ENCODE data around the gene HCLS1. TPM values are rescaled to one million over a fixed set of nuclear protein-coding genes. Genes with fewer than 3 reads are reported as not detected.
"Not testable (repeated sequence)": the region's sequence is repeated elsewhere in the genome, so short reads cannot be mapped to it uniquely, and the experiment has no call there.

HCLS1 gene, protein sequence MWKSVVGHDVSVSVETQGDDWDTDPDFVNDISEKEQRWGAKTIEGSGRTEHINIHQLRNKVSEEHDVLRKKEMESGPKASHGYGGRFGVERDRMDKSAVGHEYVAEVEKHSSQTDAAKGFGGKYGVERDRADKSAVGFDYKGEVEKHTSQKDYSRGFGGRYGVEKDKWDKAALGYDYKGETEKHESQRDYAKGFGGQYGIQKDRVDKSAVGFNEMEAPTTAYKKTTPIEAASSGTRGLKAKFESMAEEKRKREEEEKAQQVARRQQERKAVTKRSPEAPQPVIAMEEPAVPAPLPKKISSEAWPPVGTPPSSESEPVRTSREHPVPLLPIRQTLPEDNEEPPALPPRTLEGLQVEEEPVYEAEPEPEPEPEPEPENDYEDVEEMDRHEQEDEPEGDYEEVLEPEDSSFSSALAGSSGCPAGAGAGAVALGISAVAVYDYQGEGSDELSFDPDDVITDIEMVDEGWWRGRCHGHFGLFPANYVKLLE
- polyA plus RNA-seq (2014; cell fraction: cytosol; rRNA removed), result not detected in 2 replicates
- polyA plus RNA-seq (2014; cell fraction: nucleus; rRNA removed), result 0.05 and 0.97 TPM in 2 replicates

DNA sequence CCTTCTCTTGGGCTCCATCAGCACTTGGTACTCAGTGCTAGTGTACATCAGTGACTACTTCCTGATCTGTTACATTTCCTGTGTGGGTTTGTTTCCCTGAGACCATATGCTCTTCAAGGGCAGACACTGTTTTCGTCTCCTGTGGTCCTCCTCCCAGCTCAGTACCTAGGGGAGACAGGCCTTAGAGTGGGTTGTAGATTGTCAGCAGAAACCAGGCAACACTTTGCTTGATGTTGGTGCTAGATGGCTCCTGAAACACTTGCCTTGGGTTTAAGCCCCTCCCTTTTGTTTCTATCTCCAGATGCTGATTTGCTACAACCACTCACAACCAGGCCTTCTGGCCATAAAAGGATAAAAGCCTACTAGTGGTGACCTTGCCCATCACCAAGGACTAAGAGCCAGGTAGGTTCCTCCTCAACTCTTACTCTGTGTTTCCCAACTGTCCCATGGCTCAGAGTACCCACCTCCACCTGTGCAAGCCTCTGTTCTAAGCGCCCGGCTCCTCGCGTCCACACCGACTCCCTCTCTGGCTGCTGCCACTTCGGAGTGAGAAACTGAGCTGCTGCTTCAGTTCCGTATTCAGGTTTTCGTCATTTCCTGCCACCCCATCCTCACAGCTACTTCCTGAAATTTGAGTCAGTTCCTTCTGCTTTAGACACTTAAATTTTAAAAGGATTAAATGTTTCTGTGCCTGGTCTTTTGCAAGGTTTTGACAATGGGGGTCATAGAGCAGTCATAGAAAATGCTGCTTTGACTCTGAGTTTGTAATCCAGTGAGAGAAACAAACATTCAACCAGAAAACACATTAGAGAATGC is at the start of gene HCLS1:
Gene HCLS1, minus strand, starts transcription at position 548 of the 816 bp plus-strand sequence. CDS start 2,556 bp downstream, outside the sequence.
- DNase-seq (ENCODE audit: low spot score), result no peak

DNA sequence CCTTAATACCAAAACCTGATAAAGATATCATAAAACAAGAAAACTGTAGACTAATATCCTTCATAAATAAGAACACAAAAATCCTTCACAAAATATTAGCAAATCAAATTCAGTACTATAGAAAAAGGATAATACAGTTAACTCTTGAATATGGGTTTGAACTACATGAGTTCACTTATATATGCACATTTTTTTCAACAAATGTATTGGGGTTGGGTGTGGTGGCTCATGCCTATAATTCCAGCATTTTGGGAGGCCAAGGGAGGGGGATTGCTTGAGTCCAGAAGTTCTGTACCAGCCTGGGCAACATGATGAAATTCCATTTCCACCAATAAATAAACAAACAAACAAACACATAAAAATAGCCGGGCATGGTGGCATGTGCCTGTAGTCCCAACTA is 49.6 kb upstream of the HCLS1 start:
- DNase-seq (ENCODE audit: low spot score), result no peak

DNA sequence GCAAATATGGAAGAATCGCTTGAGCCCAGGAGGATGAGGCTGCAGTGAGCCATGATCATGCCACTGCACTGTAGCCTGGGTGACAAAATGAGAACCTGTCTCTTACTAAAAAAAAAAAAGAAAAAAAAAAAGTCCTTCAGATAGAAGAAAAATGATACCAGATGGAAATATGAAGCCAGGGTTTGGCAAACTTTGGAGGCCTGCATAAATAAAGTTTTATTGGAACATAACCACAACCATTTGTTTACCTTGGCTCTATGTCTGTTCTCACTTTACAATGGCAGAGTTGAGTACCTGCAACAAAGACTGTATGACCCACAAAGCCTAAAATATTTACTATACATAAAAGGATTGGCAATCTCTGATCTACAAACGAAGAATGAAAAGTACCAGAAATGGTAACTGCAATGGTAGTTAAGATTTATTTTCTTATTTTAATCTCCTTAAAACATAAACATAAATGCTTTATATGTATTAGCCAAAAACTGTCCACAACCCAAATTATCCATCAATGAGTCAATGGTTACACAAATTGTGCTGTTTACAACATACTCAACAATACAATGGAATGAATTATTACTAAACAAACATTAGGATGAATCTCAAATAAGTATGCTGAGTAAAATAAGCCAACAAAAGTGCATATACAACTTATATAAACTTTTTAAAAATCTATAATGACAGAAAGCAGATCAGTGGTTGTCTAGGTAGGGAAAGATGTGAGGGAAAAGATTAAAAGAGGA is 47.0 kb upstream of the HCLS1 start:
- no peak for DNase-seq (ENCODE audit: low spot score)

DNA sequence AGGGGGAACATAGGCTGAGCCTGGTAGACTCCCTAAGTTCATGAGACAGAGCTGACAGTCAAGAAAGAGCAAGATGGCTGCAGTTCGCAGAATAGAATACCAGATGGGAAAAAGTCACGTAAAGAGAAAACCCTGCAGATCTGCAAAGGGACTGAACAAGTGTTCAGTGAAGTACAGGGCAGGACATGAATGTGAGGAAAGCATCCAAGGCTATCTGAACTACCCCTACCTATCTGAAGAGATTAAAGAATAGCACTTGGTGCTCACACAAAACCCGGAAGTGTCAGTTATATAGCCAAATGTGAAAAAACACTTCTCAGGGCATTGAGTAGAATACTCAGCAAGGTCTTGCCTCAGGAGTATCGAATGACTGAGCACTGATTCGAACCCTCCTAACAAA is 44.8 kb upstream of the HCLS1 start:
- DNase-seq (ENCODE audit: low spot score), result no peak

DNA sequence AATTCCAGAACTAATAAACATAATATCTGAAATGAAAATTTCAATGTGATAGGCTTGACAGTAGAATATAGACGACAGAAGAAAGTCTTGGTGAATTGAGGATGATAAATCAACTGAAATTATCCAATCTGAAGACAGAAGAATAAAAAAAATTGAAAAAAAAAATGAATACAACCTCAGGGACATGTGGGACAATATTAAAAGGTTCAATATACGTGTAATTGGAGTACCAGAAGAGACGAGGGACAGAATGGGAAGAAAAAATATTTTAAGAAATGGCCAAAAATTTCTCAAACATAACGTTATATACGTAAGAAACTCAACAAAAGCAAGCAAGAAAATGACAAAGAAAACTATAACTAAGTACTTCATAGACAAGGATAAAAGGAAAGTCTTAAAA is 43.3 kb upstream of the HCLS1 start:
- no peak for DNase-seq (ENCODE audit: low spot score)

DNA sequence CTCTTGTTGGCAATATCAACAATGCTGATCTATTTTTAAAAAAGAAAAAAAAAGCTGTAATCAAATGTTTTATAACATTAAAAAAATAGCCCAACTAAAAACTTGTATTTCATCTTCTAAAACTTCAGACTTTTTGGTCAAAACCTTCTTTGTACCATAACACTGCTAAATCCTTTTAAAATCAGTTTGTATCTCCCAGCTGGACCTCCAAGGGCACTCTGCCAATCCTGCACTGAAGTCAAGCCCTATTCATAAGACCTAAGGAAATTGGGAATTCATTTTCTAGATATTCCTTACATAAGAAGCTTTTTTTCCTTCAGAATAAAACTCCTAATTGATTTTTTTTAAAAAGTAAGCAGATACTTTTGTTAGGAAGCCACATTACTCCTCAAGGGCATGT is 38.2 kb upstream of the HCLS1 start:
- DNase-seq (ENCODE audit: low spot score), result no peak

DNA sequence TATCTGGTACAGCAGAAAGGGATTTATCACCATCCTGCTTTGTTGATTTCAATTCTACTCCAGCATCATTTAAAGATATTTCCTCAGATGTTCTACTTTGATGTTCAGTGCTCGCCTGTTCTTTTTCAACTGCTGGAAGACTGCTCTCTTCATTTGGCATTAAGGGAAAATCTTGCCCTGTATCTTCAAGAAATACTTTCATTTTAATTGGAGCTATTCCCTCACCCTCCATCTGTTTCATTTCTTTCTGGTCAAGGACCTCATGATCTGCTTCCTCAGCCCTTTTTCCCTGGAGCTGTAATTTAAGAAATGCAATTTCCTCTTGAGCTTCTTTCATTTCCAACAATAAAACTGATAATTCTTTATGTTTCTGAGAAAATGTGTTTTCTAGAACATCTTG is 37.8 kb upstream of the HCLS1 start:
- DNase-seq (ENCODE audit: low spot score), result no peak

DNA sequence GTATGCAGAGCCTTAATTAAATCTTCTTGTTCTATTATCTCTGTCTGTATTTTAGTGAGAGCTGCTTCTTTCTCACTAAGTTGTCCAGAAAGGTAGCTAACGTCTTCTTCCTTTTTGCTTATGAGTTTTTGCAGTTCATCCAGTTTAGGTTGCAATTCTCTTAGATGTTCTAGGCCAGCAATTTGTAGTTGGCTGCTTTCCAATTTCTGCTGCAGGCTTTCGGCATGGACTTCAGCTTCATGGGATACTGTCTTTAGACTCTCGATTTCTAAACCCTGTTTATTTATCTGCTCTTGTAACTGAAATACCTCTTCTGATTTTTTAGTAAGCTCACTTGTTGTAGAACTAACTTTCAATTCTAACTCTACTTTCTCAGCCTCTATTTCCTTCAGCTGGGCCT is 35.5 kb upstream of the HCLS1 start:
- no peak for DNase-seq (ENCODE audit: low spot score)

DNA sequence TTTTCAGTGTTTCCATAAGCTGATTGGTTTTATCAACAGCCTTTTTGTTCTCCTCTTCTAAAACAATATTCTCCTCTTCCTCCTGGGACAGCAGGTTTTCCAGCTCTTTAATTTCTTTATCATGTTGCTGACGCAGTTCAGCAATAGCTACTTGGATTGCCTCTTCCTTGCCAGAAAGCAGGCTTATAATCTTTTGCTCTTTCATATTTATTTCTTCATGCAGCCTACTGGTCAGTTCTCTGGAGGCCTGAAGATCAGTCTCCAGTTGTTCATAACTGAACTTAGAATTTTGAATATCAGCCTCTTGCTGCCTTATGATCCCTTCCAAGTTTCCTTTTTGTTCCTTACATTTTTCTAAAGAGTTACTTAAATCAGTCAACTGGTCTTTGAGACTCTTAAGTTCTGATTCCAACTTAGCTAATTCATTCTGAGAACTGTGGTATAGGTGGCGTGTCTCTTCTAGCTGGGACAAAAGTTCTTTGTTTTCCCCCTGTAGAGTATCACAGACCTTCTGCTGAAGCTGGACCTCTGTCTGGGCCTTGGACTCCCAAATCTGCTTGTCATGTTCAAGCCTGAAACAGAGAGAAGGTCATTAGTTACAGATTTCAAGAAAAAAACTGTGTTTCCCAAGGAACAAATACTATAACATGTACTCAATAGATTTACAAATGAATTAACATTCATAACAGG is 31.5 kb upstream of the HCLS1 start:
- DNase-seq (ENCODE audit: low spot score), result no peak

DNA sequence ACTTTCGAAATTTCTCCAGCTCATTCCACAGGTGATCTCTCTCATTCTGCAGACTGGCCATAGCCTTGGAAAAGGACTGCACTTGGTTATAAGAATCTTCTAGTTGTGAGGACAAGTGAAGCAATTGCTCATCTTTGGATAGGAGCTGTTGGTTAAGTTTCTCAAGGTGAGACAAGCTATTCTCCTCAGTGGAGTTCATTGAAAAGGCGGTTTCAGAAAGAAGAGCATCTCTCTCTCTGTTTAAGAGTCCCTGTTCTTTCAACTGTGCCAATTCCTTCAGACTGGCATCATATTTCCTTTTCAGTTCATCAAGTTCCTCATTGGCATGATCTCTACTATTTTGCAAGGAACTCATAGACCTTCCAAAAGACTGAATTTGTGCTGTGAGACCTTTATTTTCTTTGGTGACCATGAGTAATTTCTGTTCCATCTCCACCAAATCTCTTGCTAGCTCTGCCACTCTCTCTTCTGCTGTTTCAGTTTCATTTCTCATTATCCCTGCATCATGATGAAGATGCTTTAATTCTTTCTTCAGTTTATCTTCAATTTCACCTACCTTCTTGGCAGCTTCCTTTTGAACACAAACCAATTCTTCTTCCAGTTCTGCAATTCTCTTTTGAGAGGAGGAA is 30.2 kb upstream of the HCLS1 start:
- DNase-seq (ENCODE audit: low spot score), result no peak

DNA sequence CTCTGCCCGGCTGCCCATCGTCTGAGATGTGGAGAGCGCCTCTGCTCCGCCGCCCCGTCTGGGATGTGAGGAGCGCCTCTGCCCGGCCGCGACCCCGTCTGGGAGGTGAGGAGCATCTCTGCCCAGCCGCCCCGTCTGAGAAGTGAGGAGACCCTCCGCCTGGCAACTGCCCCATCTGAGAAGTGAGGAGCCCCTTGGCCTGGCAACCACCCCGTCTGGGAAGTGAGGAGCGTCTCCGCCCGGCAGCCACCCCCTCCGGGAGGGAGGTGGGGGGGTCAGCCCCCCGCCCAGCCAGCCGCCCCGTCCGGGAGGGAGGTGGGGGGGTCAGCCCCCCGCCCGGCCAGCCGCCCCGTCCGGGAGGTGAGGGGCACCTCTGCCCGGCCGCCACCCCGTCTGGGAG is 28.0 kb upstream of the HCLS1 start:
- DNase-seq (ENCODE audit: low spot score), result not testable (repeated sequence)

DNA sequence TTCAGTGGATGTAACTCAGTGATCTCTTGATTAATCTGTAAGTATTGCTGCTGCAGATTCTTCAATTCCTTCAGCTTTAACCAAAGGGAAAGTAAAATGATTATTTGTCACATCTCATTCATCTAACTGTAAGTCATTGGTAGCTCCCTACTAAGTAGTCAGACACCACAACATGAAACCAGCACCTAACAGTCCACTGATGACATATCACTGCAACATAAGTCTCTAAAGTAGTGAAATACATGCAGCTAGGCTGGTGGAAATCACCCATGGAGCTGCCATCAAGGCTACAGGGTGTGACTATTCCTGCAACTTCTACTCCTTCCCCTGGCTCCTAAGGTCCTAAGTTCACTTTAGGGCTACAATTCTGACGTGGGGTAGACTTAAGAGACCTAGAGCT is 21.1 kb upstream of the HCLS1 start:
- DNase-seq (ENCODE audit: low spot score), result no peak

DNA sequence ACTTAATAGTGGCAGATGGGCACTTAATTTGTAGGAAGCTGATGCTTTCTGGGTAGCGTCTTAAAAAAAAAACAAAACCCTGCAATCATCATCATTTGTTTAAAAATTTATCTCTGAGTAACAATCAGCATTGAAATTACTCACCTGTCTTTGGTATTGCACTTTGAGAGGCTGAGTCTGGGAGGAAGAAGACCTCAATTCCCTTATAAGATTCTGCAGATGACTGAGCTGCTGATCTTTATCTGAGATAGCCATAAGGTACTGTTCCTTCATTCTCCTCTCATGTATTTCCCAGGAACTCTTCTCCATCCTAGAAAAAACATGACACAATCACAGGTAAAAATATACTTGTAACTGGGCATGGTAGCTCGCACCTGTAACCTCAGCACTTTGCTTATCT is 16.4 kb upstream of the HCLS1 start:
- DNase-seq (ENCODE audit: low spot score), result no peak

DNA sequence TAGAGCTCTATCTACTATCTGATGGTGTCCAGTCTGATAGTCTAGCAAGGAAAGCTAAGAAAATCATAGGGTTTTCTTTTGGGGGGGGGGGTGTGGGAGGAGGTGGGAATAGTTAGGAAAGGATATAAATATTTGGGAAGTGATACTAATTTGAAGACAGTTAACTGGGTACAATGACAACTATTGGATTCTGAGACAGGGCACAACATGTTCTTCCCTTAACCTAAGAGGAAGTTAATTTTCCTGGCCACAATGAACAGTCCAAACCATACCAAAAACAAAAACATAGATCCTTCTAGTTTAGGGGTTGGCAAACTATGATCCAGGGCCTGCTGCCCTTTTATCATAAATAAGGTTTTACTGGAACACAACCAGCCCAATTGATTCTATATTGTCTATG is 10.0 kb upstream of the HCLS1 start:
- no peak for DNase-seq (ENCODE audit: low spot score)

DNA sequence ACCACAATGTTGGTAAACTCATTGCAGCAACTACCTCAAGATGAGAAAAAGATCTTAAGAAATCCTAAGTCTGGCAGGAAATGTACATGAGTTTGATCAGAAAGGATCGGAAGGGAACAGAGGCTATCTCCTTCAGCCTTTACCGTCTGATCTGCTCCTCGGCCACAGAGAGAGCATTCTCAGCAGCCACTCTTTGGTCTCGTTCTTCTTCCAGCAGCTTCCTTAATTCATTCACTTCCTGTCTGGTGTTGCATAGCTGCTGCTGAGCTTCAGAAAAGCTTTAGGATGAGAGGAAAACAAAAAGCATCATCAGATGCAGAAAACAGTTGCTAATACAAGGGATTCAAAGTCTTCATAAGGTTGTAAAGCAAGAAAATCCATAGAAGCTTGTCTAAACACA is 6.6 kb upstream of the HCLS1 start:
- no peak for DNase-seq (ENCODE audit: low spot score)

DNA sequence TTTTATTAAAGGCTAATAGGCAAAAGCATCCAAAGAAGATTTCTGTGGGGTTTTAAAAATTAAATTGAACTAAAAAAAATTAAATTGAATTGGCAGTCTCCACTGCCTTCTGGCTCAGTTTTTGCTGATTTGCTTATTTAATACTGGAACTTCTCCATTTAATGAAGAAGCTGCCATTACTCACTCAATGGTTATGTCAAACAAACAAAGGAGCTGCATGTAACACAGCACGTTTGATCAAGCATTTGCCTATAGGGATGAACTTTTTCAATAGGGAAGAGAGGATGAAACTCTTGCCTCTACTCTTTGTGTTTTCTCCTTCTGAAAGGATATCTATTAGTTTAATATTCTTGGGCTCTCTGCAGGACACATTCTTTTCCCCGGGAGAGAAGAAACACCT is 4.8 kb upstream of the HCLS1 start:
- no peak for DNase-seq (ENCODE audit: low spot score)

DNA sequence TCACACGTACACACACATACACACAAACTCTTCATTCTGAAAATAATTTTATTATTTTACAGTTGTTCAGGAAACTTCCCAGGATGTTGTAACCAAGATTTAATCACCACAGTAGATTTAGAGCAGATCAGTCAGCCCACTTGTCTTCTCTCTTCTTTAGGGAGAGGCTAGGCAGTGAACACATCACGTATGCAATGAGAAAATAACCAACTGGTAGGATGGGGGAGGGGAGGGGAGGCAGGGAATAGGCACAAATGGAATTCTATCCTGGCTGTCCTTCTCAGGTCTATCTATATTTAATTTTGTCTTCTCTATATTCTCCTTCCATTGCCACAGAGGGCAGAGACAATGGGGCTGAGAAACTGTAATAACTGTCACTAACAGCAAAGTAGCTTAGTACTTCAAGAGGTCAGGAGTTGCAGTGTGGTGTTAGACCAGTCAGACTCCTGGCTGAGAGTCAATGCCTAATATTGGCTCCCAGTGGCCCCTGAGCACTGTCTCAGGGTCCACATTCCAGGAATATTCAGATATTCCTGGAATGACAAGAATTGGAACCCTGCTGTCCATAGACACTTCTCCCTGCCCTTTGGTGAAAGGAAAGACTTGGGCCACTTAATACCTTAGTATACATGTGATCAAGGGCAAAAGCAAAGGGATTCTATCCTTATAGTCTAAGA is 2.6 kb upstream of the HCLS1 start:
- no peak for DNase-seq (ENCODE audit: low spot score)

DNA sequence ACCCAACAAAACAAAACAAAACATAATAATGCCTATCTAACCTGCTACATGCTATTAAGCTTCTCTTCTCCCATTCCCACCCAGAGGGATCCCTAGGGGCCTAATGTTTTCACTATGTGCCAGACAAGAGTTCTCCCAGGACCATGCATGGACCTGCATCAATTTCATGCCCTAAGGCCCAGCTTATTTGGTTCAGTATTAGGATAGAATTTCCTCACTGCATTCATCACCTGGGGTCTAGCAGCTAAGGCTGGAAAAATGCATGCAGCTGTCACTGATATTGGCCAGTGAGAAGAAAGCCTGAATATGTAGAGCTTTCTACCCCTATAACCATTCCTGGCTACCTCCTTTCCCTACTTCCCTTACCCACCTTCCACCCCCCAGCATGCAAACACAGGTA is 2.0 kb upstream of the HCLS1 start:
- DNase-seq (ENCODE audit: low spot score), result no peak

DNA sequence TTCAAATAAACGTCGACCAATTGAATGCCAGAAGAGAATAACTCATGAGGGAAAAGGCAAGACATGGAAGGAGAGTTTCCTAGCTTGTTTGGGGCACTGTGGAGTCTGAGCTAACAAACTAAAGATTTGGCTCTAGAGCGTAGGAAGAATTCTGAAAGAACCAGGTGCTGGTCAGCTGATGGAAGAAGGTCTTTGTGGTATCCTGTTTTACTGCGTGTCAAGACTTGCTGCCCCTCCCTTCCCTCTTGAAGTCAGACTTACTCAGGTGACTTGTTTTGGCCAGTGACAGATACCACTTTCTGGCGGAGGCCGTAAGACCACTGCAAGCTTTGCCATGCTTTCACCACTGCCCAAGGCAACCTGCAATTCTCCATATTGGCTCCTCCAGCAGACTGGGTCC is 673 bp upstream of the HCLS1 start:
- DNase-seq (ENCODE audit: low spot score), result no peak

DNA sequence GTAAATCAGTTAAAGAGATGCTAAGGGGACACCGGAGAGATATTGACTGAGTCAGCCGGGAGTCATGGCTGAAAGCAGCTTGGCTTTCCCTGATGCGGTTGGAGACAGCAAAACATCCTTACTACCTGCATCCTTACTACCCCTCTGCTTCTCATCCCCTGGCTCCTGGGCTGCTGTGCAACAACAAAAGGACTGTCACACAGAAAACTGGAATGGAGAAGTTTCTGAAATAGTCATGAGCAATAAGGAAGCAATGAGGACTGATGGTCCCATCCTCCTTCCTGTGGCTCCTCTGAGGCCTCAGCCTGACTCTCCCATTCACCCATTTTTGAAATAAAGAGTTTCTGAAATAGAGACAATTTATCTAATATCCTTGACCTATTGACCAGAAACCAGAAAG is 1.1 kb downstream of the HCLS1 start:
- no peak for DNase-seq (ENCODE audit: low spot score)
